Measurements from ENCODE around the gene CMPK1.

The CMPK1 gene

GRCh38 chr1:47399138-47399845, 65.7 kb downstream of the CMPK1 start:
- no peak for DNase-seq

- no peak for DNase-seq
Measured at GRCh38 chr1:47399846-47400155, 66.2 kb downstream of the CMPK1 start.

- no peak for DNase-seq
Measured at GRCh38 chr1:47401761-47402160, 68.2 kb downstream of the CMPK1 start.

GRCh38 chr1:47402591-47402990, 69.0 kb downstream of the CMPK1 start:
- DNase-seq, result no peak

GRCh38 chr1:47403321-47403910, 69.8 kb downstream of the CMPK1 start:
- no peak for DNase-seq

GRCh38 chr1:47405697-47406096, 72.1 kb downstream of the CMPK1 start:
- no peak for DNase-seq

GRCh38 chr1:47406966-47407365, 73.4 kb downstream of the CMPK1 start:
- no peak for DNase-seq

- no peak for DNase-seq
Measured at GRCh38 chr1:47407481-47407880, 73.9 kb downstream of the CMPK1 start.

- DNase-seq, result no peak
Measured at GRCh38 chr1:47409311-47410067, 75.9 kb downstream of the CMPK1 start.

GRCh38 chr1:47410068-47410455, 76.5 kb downstream of the CMPK1 start:
- DNase-seq, result no peak

- no peak for DNase-seq
Measured at GRCh38 chr1:47411436-47411835, 77.8 kb downstream of the CMPK1 start.

GRCh38 chr1:47412437-47412836, 78.8 kb downstream of the CMPK1 start:
- no peak for DNase-seq

- DNase-seq, result no peak
Measured at GRCh38 chr1:47415728-47416318, 82.2 kb downstream of the CMPK1 start, which contains the start of gene FOXE3. Gene FOXE3 (plus strand): TSS chr1:47416285. CDS start chr1:47416316, 31 bp downstream.

GRCh38 chr1:47416319-47417169, 83.0 kb downstream of the CMPK1 start:
- DNase-seq, result no peak

GRCh38 chr1:47417170-47418044, 83.8 kb downstream of the CMPK1 start:
- DNase-seq, result no peak

- no peak for DNase-seq
Measured at GRCh38 chr1:47418122-47418521, 84.5 kb downstream of the CMPK1 start.

GRCh38 chr1:47418681-47419325, 85.2 kb downstream of the CMPK1 start:
- no peak for DNase-seq

- DNase-seq, result no peak
Measured at GRCh38 chr1:47420547-47420946, 87.0 kb downstream of the CMPK1 start.

- DNase-seq, result no peak
Measured at GRCh38 chr1:47423872-47424271, 90.3 kb downstream of the CMPK1 start.

- peak; percentile 33 for DNase-seq
Measured at GRCh38 chr1:47424336-47424982, 90.9 kb downstream of the CMPK1 start.
